PFSK-1 (cell line): ENCODE results near the gene IGSF9B.

Experiments used
- FOXP2 ChIP-seq: optimal IDR thresholded peaks from 2 replicates; pipeline ENCODE3; 2011; ENCODE audit warnings: borderline replicate concordance, control low read depth, inconsistent platforms; ENCODE audit not compliant: insufficient read depth; ENCODE audit errors: extremely low read length, extremely low read depth
- POLR2AphosphoS5 ChIP-seq: IDR thresholded peaks from 2 replicates; pipeline ENCODE4 v1.6.1; 2012; ENCODE audit warnings: low read depth, mild to moderate bottlenecking, control low read depth, low read length, moderate library complexity
- REST ChIP-seq, 2 experiments: IDR thresholded peaks; 2 replicates each; pipeline versions ENCODE4 v1.6.1 to v1.8.0; 2011 to 2012; ENCODE audit warnings: low read depth in 2 of 2, low read length in 2 of 2, control low read depth in 1 of 2, inconsistent platforms in 1 of 2, mild to moderate bottlenecking in 1 of 2, moderate library complexity in 1 of 2; ENCODE audit not compliant: insufficient read depth in 1 of 2
- SIN3A ChIP-seq: IDR thresholded peaks from 2 replicates; pipeline ENCODE4 v1.6.1; 2012; ENCODE audit warnings: mild to moderate bottlenecking, low read length, moderate library complexity, borderline replicate concordance; ENCODE audit not compliant: insufficient read depth
- TAF1 ChIP-seq: IDR thresholded peaks from 2 replicates; pipeline ENCODE4 v1.6.1; 2012; ENCODE audit warnings: low read length, control low read depth, borderline replicate concordance; ENCODE audit not compliant: insufficient read depth

The IGSF9B gene

DNA sequence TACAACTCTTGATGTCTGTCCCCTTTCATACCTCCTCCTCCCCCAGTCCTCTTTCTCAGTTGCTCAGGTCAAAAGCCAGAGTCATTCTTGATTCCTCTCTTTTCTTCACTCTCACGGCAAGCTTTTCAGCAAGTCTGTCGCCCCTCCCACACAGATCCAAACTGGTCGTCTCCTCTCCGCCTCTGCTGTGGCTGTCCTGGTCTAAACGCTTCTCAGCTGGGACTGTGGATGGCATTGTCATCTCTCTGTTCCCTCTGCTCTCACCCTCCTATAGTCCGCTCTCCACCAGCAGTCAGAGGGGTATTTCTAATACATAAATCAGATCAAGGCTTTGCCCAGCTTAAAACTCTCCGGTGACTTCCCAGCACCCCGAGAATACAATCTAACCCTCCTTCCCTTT lies 64.6 kb downstream of the IGSF9B start:
- TF ChIP-seq REST (IDR thresholded peaks at IDR 0.05; ENCODE audit: insufficient read depth in 1 of 2, low read depth in 2 of 2, low read length in 2 of 2) (no peak), TAF1 (no peak), FOXP2 (no peak), SIN3A (no peak), POLR2AphosphoS5 (no peak)

DNA sequence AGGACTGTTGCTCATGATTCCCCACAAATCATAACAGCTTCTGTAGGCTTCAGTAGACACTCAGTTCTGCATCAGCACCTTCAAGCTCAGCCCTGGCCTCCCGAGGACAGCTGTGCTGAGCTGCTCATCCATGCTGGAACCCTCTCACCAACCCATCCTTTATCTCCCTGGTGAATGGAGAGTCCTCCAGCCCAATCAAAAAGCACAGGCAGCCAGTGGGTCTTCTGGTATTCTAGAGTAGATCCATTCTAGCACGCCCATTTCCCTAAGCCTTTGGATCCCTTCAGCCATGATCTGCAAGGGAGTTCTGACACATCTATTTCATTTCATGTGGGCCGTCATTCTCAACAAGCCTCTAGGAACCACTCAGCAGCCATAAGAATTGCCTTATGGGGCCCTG lies 66.9 kb downstream of the IGSF9B start:
- no peak for TF ChIP-seq FOXP2
- TF ChIP-seq POLR2AphosphoS5 = no peak
- no peak for TF ChIP-seq TAF1
- no peak for TF ChIP-seq SIN3A
- no peak for TF ChIP-seq REST (IDR thresholded peaks at IDR 0.05; ENCODE audit: insufficient read depth in 1 of 2, low read depth in 2 of 2, low read length in 2 of 2)

GRCh38 chr11:133889188-133889587 lies 67.6 kb downstream of the IGSF9B start:
- TF ChIP-seq FOXP2 (no peak), TAF1 (no peak), REST (IDR thresholded peaks at IDR 0.05; ENCODE audit: insufficient read depth in 1 of 2, low read depth in 2 of 2, low read length in 2 of 2) (no peak)

- TF ChIP-seq TAF1 (no peak), REST (IDR thresholded peaks at IDR 0.05; ENCODE audit: insufficient read depth in 1 of 2, low read depth in 2 of 2, low read length in 2 of 2) (no peak), POLR2AphosphoS5 (no peak), FOXP2 (no peak), SIN3A (no peak)
Observed at GRCh38 chr11:133887692-133888332, 69.0 kb downstream of the IGSF9B start.

GRCh38 chr11:133886029-133886428 lies 70.7 kb downstream of the IGSF9B start:
- TF ChIP-seq POLR2AphosphoS5 (no peak), FOXP2 (no peak), REST (IDR thresholded peaks at IDR 0.05; ENCODE audit: insufficient read depth in 1 of 2, low read depth in 2 of 2, low read length in 2 of 2) (no peak), TAF1 (no peak), SIN3A (no peak)
